Measurements from ENCODE around the gene DNAH1.

DNA sequence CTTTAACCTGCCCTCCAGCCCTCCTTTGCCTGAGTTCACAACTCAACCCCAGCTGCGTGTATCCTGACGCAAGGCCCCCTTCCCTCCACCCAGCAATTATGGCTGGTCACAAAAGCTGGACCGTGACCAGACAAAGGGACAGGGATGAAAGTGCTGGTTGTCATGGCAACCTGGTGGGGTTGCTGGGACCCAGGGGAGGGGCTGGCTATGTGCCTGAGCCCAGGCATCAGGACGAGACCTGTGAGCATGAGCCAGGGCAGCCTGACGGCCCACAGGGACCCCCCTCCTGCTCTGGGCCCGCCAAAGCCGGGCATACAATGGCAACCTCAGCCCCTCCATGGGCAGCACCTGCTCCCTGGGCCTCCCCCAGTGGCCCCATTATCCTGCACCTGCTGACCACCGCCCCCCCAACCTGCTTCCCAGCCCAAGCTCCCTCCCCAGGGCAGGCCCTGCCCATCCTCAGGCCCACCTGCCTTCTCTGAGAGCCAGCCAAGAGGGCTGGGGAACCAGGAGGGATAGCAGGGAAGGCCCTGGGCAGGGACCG lies 4.5 kb upstream of the DNAH1 start:
- no peak for TF ChIP-seq POLR2A (IDR thresholded peaks at IDR 0.05)
- TF ChIP-seq, protein P1, sequence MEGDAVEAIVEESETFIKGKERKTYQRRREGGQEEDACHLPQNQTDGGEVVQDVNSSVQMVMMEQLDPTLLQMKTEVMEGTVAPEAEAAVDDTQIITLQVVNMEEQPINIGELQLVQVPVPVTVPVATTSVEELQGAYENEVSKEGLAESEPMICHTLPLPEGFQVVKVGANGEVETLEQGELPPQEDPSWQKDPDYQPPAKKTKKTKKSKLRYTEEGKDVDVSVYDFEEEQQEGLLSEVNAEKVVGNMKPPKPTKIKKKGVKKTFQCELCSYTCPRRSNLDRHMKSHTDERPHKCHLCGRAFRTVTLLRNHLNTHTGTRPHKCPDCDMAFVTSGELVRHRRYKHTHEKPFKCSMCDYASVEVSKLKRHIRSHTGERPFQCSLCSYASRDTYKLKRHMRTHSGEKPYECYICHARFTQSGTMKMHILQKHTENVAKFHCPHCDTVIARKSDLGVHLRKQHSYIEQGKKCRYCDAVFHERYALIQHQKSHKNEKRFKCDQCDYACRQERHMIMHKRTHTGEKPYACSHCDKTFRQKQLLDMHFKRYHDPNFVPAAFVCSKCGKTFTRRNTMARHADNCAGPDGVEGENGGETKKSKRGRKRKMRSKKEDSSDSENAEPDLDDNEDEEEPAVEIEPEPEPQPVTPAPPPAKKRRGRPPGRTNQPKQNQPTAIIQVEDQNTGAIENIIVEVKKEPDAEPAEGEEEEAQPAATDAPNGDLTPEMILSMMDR (IDR thresholded peaks at IDR 0.05 in 4 of 5, conservative IDR thresholded peaks at IDR 0.05 in 1 of 5): no peak
